C4-2B (cell line): Measurements from ENCODE around the gene KCNJ12.

Source experiments
- CTCF ChIP-seq: fragments of 450-650 bp; conservative IDR thresholded peaks from 2 replicates; pipeline ENCODE4 v1.5.1; 2017; ENCODE audit warnings: mild to moderate bottlenecking
- ZFX ChIP-seq: fragments of 450-650 bp; IDR thresholded peaks from 2 replicates; pipeline ENCODE4 v1.6.1; 2017

DNA sequence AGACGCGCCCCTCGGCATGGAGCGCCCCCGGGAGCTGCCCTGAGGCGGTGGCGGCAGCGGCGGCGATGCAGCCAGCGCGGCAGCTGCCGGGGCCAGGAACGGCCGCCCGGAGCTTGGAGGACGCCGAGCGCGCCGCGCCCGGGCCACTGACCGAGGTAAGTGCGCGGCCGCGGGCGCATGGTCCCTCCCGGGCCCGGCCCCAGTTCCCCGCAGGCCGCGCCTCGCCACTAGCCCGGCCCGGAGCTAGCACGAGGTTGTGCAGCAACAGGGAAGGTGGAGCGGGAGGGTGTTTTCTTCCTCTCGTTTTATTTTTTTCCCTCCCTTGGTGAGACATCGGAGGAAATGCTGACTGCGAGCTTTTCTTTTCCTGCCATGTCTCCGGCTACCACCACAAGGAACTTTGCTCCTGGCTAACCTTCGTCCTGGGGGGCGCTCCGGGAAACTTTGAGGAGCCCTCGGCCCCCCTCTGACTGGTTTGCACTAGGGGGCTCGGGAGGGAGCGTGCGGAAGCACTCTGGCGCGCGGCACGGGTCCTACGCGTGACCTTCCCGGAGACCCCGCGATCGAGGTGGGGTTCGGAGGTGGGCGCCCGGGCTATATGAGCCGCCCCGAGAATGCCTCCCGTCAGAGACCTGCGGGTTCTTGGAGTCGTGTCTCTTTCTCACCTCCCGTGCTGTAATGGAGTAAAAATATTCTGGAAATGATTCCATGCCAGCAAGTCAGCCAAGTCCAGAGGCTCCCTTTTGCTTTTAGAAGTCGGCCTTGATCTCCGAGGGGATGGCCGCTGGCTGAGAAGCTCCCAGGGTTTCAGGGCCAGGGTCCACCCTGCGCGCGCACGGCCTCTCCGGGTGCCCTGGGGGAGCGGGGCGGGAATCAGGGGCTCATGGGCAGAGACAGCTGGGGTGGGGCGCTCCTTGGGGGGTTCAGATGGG, 868 bp downstream of the KCNJ12 start:
- TF ChIP-seq CTCF (no peak), ZFX (peak; percentile 43; the same call in 1 of the 2 replicates)
